Right forelimb (tissue), 1 donor: ENCODE results near the gene ARSB.
"Not testable (repeated sequence)": the region's sequence is repeated elsewhere in the genome, so short reads cannot be mapped to it uniquely, and the experiment has no call there.

Experiments
- DNase-seq: peaks from one replicate; pipeline ENCODE4 v3.0.0-alpha.2; 2018

The ARSB gene

GRCh38 chr5:78993165-78993564 lies 8.1 kb upstream of the ARSB start:
- DNase-seq, result no peak

GRCh38 chr5:78992146-78992545 lies 7.0 kb upstream of the ARSB start:
- no peak for DNase-seq

DNA sequence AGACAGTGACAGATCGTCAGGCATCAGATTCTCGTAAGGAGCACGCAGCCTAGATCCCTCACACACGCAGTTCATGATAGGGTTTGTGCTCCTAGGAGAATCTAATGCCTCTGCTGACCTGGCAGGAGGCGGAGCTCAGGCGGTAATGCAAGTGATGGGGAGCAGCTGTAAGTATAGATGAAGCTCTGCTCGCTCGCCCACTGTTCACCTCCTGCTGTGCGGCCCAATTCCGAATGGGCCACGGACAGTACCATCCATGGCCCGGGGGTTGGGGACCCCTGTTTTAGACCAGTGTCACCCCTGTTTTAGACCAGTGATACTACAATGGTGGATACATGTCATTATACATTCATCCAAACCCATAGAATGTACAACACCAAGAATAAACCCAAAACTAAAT lies 4.0 kb upstream of the ARSB start:
- DNase-seq, result no peak

GRCh38 chr5:78985725-78986223 lies 664 bp upstream of the ARSB start:
- DNase-seq, result peak; percentile 46

- peak; percentile 92 for DNase-seq
Measured at GRCh38 chr5:78984439-78985115, 533 bp downstream of the ARSB start.

GRCh38 chr5:78983601-78984438 lies 1.3 kb downstream of the ARSB start:
- no peak for DNase-seq

DNA sequence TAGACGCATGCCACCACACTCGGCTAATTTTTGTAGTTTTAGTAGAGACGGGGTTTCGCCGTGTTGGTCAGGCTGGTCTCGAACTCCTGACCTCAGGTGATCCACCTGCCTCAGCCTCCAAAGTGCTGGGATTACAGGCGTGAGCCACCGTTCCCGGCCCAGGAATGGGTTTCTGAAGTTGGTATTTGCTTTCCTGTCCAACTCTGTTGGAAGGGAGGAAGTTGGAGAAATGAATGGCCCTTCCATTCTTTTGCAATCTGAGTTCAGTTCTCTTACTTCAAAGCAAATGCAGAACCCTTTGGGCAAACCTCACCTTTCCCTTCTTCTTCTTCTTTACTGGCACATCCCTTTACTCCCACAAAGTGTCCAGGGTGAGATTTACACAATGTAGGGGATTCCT lies 1.9 kb downstream of the ARSB start:
- DNase-seq, result not testable (repeated sequence)

DNA sequence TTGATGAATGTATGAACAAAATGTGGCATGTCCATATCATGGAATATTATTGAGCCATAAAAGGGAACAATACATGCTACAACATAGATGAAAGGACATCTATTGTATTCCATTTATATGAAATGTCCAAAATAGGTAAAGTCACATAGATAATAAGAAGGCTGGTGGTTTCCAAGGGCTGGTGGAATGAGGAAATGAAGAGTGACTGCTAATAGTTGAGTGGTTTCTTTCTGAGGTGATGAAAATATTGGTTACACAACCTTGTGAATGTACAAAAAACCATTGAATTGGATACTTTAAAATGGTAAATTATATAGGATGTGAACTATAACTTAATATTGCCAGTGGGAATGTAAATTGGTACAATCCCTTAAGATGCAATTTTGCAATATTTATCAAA lies 5.2 kb downstream of the ARSB start:
- no peak for DNase-seq

DNA sequence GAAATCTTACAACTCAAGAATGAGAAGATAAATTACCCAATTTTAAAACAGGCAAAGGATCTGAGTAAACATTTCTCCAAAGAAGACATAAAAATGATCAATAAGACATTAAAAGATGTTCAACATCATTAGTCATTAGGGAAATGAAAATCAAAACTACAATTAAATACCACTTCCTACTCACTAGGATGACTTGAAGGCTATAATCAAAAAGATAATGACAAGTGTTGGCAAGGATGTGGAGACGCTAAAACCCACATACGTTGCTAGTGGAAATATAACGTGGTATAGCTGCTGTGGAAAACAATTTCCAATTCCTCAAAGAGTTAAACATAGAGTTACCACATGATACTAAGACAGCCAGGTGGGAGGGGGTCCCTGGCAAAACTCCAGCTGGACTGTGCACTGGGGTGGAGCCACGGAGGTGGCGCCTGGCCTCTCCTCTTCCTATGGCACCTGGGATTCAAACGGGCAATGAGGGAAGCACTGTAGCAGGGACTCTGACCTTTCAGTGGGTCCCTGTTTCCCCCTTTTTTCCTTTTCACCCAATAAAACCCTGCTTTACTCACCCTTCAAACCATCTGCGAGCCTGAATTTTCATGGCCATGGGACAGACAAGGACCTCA lies 5.9 kb downstream of the ARSB start:
- no peak for DNase-seq

GRCh38 chr5:78975035-78975434 lies 10.1 kb downstream of the ARSB start:
- no peak for DNase-seq

DNA sequence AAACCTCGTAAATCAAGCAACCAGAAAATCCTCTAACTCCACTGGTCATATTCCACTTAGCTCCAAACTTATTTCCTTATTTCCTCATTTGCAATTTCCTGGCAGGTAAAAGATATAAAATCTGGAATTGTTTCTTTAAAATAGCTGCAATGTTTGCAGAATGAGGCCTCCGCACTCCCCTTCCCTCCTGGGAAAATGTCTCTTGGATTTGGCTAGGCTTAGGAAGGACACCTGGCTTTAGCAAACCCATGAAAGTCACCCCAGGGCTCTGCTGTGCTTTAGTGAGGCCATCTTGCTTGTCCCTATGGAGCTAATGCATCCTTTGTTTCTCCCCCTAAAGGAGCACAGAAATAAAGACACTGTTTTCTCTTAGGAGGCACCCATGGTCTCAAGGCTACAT lies 10.5 kb downstream of the ARSB start:
- no peak for DNase-seq

GRCh38 chr5:78974011-78974410 lies 11.1 kb downstream of the ARSB start:
- DNase-seq, result no peak

GRCh38 chr5:78972654-78973428 lies 12.3 kb downstream of the ARSB start:
- DNase-seq, result peak; percentile 80

DNA sequence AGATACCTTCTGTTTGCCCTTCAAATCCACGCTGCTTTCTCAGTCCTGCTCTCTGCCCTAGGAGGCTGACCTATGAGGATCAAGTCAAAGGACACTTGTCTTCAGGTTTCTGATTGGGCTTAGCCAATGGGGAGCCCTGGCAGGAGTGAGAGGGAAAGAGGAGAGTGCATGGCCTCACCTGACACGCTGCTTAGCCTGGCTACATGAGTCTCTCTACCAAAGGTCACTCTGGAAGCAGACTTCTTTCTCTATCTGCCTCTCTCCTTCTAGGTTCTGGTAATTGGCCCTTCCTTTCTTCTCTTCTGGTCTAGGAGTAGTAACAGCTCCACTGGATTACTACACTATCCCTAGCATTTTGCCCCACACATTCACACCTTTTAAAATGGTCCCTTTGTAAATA lies 13.1 kb downstream of the ARSB start:
- DNase-seq, result no peak

GRCh38 chr5:78968781-78969180 lies 16.3 kb downstream of the ARSB start:
- DNase-seq, result no peak

- DNase-seq, result no peak
Measured at GRCh38 chr5:78964889-78965288, 20.2 kb downstream of the ARSB start.

DNA sequence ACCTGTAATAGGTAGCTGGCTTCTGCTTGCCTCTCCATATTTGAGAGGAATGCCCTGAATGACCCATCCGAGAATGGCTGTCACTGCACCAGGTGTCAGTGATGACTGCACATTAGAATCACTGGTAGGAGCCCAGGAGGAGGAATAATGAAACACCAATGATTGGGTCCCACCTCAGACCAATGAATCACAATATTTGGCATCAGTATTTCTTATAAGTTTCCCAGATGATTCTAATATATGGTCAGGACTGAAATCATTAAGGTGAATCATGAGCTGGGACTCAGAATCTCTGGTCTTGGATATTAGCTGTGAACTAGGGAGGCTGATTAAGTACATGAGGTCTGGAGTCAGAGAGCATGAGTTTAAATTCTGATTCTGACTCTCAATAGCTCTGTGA lies 23.4 kb downstream of the ARSB start:
- no peak for DNase-seq

DNA sequence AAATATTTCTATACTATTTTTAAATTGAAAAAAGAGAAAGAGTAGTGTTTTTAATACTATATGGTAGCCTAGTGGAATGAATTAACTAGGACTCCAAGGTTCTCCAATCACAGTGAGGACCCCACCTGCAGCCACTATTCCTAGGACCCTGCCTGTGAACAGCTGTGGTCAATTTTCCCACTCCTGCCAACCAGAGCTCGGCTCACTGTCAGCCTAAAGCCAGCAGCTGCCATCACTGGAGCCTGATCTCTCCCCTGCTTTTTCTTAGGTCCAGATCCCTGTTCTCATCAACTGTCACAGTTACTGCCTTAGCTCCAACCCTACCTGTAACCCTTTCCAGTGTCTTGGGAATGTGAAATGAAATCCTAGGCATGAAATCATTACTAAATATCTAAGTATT lies 25.3 kb downstream of the ARSB start:
- no peak for DNase-seq

DNA sequence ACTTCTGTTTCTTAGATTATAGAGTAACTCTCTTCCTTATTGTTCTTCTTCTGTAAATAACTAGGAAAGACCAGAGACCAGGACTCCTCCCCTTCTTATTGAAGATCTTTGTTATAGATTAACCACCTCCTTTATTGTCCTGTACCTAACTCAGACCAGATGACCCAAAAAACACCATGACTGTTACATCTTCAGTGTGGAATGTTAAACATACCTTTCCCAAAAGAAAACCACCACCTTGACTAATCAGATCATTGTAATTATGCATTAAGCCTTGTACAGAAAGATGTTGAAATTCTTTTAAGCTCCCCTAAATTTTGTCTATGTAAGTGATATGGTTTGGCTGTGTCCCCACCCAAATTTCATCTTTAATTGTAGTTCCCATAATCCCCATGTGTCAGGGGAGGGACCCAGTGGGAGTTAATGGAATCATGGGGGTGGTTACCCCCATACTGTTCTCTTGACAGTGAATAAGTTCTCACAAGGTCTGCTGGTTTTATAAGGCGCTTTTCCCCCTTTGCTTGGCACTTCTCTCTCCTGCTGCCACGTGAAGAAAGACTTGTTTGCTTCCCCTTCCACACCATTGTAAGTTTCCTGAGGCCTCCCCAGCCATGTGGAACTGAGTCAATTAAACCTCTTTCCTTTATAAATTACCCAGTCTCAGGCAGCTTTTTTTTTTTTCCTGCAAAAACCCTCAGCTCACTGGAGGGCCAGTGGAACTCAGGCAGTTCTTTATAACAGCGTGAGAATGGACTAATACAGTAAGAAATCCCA lies 26.3 kb downstream of the ARSB start:
- DNase-seq, result no peak

GRCh38 chr5:78956901-78957300 lies 28.2 kb downstream of the ARSB start:
- no peak for DNase-seq

DNA sequence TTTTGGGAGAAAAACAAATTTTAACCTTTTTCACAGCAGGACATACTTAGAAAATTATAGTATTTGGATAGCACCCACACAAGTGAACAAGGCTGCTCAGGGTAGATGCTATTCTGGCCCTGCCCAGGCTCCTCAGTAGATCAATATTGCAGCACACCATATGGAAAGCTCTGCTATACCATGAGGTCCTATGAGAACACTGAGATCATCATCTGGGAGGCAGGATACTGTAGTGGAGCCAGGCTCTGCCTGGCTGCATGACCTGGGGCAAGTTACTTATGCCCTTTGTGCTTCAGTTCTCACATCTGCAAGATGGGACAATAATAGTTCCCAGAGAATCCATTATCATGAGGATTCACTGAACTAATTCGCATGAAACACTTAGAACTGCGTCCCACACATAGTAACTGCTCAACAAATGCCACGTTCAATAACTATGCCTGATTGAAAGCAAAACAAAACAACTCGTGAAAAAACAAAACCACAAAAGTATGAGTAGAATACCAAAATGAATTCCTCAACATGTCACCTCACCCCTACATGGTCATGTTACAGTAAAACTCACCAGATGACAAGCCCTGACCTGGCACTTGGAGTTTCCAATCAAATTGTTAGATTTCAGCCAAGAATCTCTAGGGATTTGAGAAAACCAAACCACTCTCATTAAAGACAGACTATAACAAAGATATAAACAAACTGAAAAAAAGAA lies 31.9 kb downstream of the ARSB start:
- no peak for DNase-seq

DNA sequence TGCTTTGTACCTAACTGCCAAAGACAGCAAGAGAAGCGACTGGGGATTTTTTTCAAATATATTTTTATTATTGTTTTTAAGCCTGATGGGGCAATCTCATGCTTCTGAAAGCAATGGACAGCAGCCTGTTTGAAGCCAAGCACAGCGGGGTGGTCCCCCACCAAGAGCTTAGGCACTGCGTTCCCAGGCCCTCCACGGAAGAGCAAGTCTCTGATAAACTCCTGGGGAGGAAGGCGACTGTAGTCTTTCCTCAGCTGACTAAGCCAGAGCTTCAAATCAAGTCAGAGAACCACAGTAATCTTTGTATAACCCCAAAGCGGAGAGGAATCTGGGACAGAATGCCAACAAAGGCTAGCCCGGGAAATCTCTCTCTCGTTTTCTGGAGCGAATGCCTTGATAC lies 54.4 kb downstream of the ARSB start:
- DNase-seq, result no peak
